Measurements from ENCODE around the gene LCE2B.

LCE2B gene

GRCh38 chr1:152735648-152736047, 49.7 kb downstream of the LCE2B start:
- DNase-seq (ENCODE audit: low spot score) = no peak

Data from SW480 (cell line).